IMR-90 (cell line): ENCODE measurements around the gene DUSP12. TPM values are rescaled to one million over a fixed set of nuclear protein-coding genes. Genes with fewer than 3 reads are reported as not detected.

Source experiments
- ATAC-seq: fragments of 200-7000 bp; cut with Tn5 transposase; 2 replicates; pipeline ENCODE4 v1.9.1; 2020; ENCODE audit warnings: low read depth, mild to moderate bottlenecking, moderate library complexity
- BruUV-seq: library from RNA; stranded (reverse); fragments of 400-500 nt; replicated peaks from 2 replicates; lab custom pipeline; 2021; lab: Mats Ljungman, UMichigan
- CTCF ChIA-PET: fragments of 300-600 bp; formaldehyde crosslinking; extraction: SDS; loops from one replicate; lab custom pipeline; 2021; ENCODE audit warnings: antibody characterized with exemption; lab: Yijun Ruan, JAX
- POLR2A ChIA-PET: fragments of 300-600 bp; sonication (Branson Sonifier 250); formaldehyde crosslinking; loops from one replicate; lab custom pipeline; 2022; ENCODE audit warnings: antibody characterized with exemption; ENCODE audit not compliant: unreplicated experiment; lab: Charles Lee
- DNase-seq: peaks from one replicate; pipeline ENCODE4 v3.0.0; 2013
- H2AFZ ChIP-seq: replicated peaks from 2 replicates; pipeline ENCODE3; 2013; ENCODE audit warnings: low read length, mild to moderate bottlenecking; ENCODE audit not compliant: poor library complexity
- H2AK5ac ChIP-seq: 2 replicates; pipeline ENCODE4 v1.6.1; 2013; ENCODE audit warnings: low read depth, low read length, inconsistent platforms
- H2AK9ac ChIP-seq: replicated peaks from 2 replicates; pipeline ENCODE3; 2013; ENCODE audit warnings: mild to moderate bottlenecking, low read depth, low read length, moderate library complexity; ENCODE audit not compliant: poor library complexity
- H2BK120ac ChIP-seq: 2 replicates; pipeline ENCODE4 v1.6.1; 2013; ENCODE audit warnings: low read depth, low read length, inconsistent platforms
- H2BK15ac ChIP-seq: 3 replicates; pipeline ENCODE4 v1.6.1; 2013; ENCODE audit warnings: low read depth, low read length, inconsistent platforms
- H2BK20ac ChIP-seq: 2 replicates; pipeline ENCODE4 v1.6.1; 2013; ENCODE audit warnings: low read depth, mild to moderate bottlenecking, inconsistent platforms, low read length, moderate library complexity
- H2BK5ac ChIP-seq: 2 replicates; pipeline ENCODE4 v1.6.1; 2013; ENCODE audit warnings: mild to moderate bottlenecking, low read depth, low read length, inconsistent platforms; ENCODE audit not compliant: poor library complexity, severe bottlenecking
- H3K14ac ChIP-seq: replicated peaks from 2 replicates; pipeline ENCODE4 v1.6.1; 2013; ENCODE audit warnings: low read depth, low read length, inconsistent platforms
- H3K18ac ChIP-seq: 2 replicates; pipeline ENCODE4 v1.6.1; 2013; ENCODE audit warnings: low read depth, low read length, control low read depth
- H3K23ac ChIP-seq: 2 replicates; pipeline ENCODE4 v1.6.1; 2013; ENCODE audit warnings: low read depth, low read length, inconsistent platforms
- H3K27ac ChIP-seq: 2 replicates; pipeline ENCODE4 v1.5.1; 2013; ENCODE audit warnings: mild to moderate bottlenecking, control low read depth, low read length; ENCODE audit not compliant: insufficient read depth
- H3K27me3 ChIP-seq: 2 replicates; pipeline ENCODE4 v1.6.1; 2013; ENCODE audit warnings: low read length; ENCODE audit not compliant: control insufficient read depth, insufficient read depth
- H3K36me3 ChIP-seq: 2 replicates; pipeline ENCODE4 v1.6.1; 2013; ENCODE audit warnings: low read length, mixed read lengths; ENCODE audit not compliant: control insufficient read depth, insufficient read depth
- H3K4ac ChIP-seq: 2 replicates; pipeline ENCODE4 v1.6.1; 2013; ENCODE audit warnings: low read depth, low read length, inconsistent platforms
- H3K4me1 ChIP-seq: 2 replicates; pipeline ENCODE4 v1.6.1; 2013; ENCODE audit warnings: low read length, mixed read lengths; ENCODE audit not compliant: control insufficient read depth, insufficient read depth
- H3K4me2 ChIP-seq: 2 replicates; pipeline ENCODE4 v1.6.1; 2013; ENCODE audit warnings: low read depth, mild to moderate bottlenecking, control low read depth, low read length, moderate library complexity
- H3K4me3 ChIP-seq: 2 replicates; pipeline ENCODE4 v1.5.1; 2013; ENCODE audit warnings: low read depth, mild to moderate bottlenecking, control low read depth, low read length, moderate library complexity; ENCODE audit not compliant: insufficient read depth
- H3K56ac ChIP-seq: 2 replicates; pipeline ENCODE4 v1.6.1; 2013; ENCODE audit warnings: low read length, inconsistent platforms; ENCODE audit not compliant: insufficient read depth; ENCODE audit errors: extremely low read depth
- H3K79me1 ChIP-seq, 2 experiments: 2 replicates each; pipeline ENCODE4 v1.6.1; 2013; ENCODE audit warnings: low read length in 2 of 2, inconsistent platforms in 1 of 2, low read depth in 1 of 2
- H3K9ac ChIP-seq: 2 replicates; pipeline ENCODE4 v1.6.1; 2013; ENCODE audit warnings: low read depth, low read length, control low read depth
- H3K9me1 ChIP-seq: 2 replicates; pipeline ENCODE4 v1.6.1; 2013; ENCODE audit warnings: low read length, inconsistent platforms; ENCODE audit not compliant: insufficient read depth
- H3K9me3 ChIP-seq: 2 replicates; pipeline ENCODE4 v1.6.1; 2013; ENCODE audit warnings: low read length; ENCODE audit not compliant: control insufficient read depth, insufficient read depth
- H4K20me1 ChIP-seq: 2 replicates; pipeline ENCODE4 v1.6.1; 2013; ENCODE audit warnings: low read length, inconsistent platforms; ENCODE audit not compliant: insufficient read depth
- H4K5ac ChIP-seq: 2 replicates; pipeline ENCODE4 v1.6.1; 2013; ENCODE audit warnings: mild to moderate bottlenecking, low read depth, low read length, control low read depth
- H4K8ac ChIP-seq, 2 experiments: 2 replicates each; pipeline ENCODE4 v1.6.1; 2013; ENCODE audit warnings: low read depth in 2 of 2, low read length in 2 of 2, control low read depth in 1 of 2, inconsistent platforms in 1 of 2
- H4K91ac ChIP-seq: 2 replicates; pipeline ENCODE4 v1.6.1; 2013; ENCODE audit warnings: low read depth, low read length, inconsistent platforms; ENCODE audit not compliant: insufficient read depth
- BHLHE40 ChIP-seq: fragments of 150-350 bp; IDR thresholded peaks from 2 replicates; pipeline ENCODE4 v1.6.1; 2016; ENCODE audit warnings: mild to moderate bottlenecking, low read depth, low read length
- CEBPB ChIP-seq: IDR thresholded peaks from 2 replicates; pipeline ENCODE4 v1.6.1; 2012; ENCODE audit warnings: low read depth, low read length, improper control_type of control experiment
- CHD1 ChIP-seq: IDR thresholded peaks from 2 replicates; pipeline ENCODE4 v1.6.1; 2012; ENCODE audit warnings: low read depth, low read length, improper control_type of control experiment
- CTCF ChIP-seq: conservative IDR thresholded peaks from 2 replicates; pipeline ENCODE4 v1.5.1; 2012; ENCODE audit warnings: mild to moderate bottlenecking, low read depth, low read length, improper control_type of control experiment
- ELK1 ChIP-seq: fragments of 150-350 bp; IDR thresholded peaks from 2 replicates; pipeline ENCODE4 v1.6.1; 2016; ENCODE audit warnings: low read depth, mild to moderate bottlenecking, low read length, moderate library complexity, borderline replicate concordance
- FOS ChIP-seq: fragments of 150-350 bp; IDR thresholded peaks from 2 replicates; pipeline ENCODE4 v1.6.1; 2016; ENCODE audit warnings: low read depth, low read length
- MAFK ChIP-seq: IDR thresholded peaks from 2 replicates; pipeline ENCODE4 v1.6.1; 2012; ENCODE audit warnings: low read depth, low read length, improper control_type of control experiment
- MAZ ChIP-seq: IDR thresholded peaks from 2 replicates; pipeline ENCODE4 v1.6.1; 2012; ENCODE audit warnings: low read depth, mild to moderate bottlenecking, low read length, improper control_type of control experiment, moderate library complexity, borderline replicate concordance
- MXI1 ChIP-seq: IDR thresholded peaks from 2 replicates; pipeline ENCODE4 v1.6.1; 2012; ENCODE audit warnings: low read depth, mild to moderate bottlenecking, low read length, moderate library complexity, borderline replicate concordance
- NFE2L2 ChIP-seq: fragments of 150-350 bp; IDR thresholded peaks from 2 replicates; pipeline ENCODE4 v1.6.1; 2016; ENCODE audit warnings: low read depth, mild to moderate bottlenecking, low read length
- POLR2A ChIP-seq: IDR thresholded peaks from 2 replicates; pipeline ENCODE4 v1.6.1; 2012; ENCODE audit warnings: mild to moderate bottlenecking, low read depth, low read length
- RAD21 ChIP-seq: IDR thresholded peaks from 2 replicates; pipeline ENCODE4 v1.6.1; 2012; ENCODE audit warnings: low read length, improper control_type of control experiment
- RCOR1 ChIP-seq: IDR thresholded peaks from 2 replicates; pipeline ENCODE4 v1.6.1; 2012; ENCODE audit warnings: mild to moderate bottlenecking, low read length, improper control_type of control experiment; ENCODE audit not compliant: insufficient replicate concordance
- RFX5 ChIP-seq: IDR thresholded peaks from 2 replicates; pipeline ENCODE4 v1.8.0; 2012; ENCODE audit warnings: low read depth, mild to moderate bottlenecking, low read length, moderate library complexity
- SMC3 ChIP-seq: fragments of 150-350 bp; IDR thresholded peaks from 2 replicates; pipeline ENCODE4 v1.6.1; 2016; ENCODE audit warnings: low read depth, mild to moderate bottlenecking, antibody characterized with exemption, low read length, moderate library complexity
- USF2 ChIP-seq: fragments of 150-350 bp; IDR thresholded peaks from 2 replicates; pipeline ENCODE4 v1.6.1; 2017; ENCODE audit warnings: mild to moderate bottlenecking, antibody characterized with exemption, low read length, low read depth
- WGBS, 2 experiments: methylation state at CpG; one replicate each; pipeline versions ENCODE4 v1.1.5 to v1.1.7; 2013; ENCODE audit warnings: missing lambda C conversion rate in 2 of 2; ENCODE audit not compliant: insufficient read length in 1 of 2; ENCODE audit errors: extremely low coverage in 2 of 2; 5-methylcytosine and 5-hydroxymethylcytosine counted together
- dilution Hi-C: fragments of 300-500 bp; cut with HindIII; formaldehyde crosslinking; loops from one replicate; pipeline ENCODE4 v1.14.3; 2018; ENCODE audit warnings: low sequenced_read_pairs; ENCODE audit not compliant: unreplicated experiment
- in situ Hi-C: fragments of 300-500 bp; cut with MboI; formaldehyde crosslinking; loops from 3 replicates; pipeline ENCODE4 v1.14.3; 2019; ENCODE audit warnings: low sequenced_read_pairs, inconsistent platforms, mixed read lengths
- intact Hi-C: fragments of 100-400 bp; cut with micrococcal nuclease; formaldehyde crosslinking; loops from 2 replicates; pipeline ENCODE4 v1.10.0; 2022
- polyA plus RNA-seq, 3 experiments: library from polyadenylated mRNA; depleted of rRNA; stranded (reverse); fragments of >200 nt; gene quantifications; 2 replicates each; pipeline ENCODE4 v1.2.3, GENCODE V29; 2012; ENCODE audit warnings: low replicate concordance in 1 of 3
- total RNA-seq: library from RNA; depleted of rRNA; stranded (reverse); fragments of >200 nt; gene quantifications from 2 replicates; pipeline ENCODE4 v1.2.3, GENCODE V29; 2012

The DUSP12 gene
- total and polyA plus RNA-seq, 2 of the 4 experiments (the other 2 are of a cell fraction), result 31.5 to 35.6 TPM

GRCh38 chr1:161784968-161785367 lies 35.4 kb downstream of the DUSP12 start:
- Histone ChIP-seq H2BK5ac (no peak overlapping the region), H3K9me1 (no peaks in the 10 kb centered on the region), H2AFZ (no peak overlapping the region), H3K9ac (no peak overlapping the region), H3K23ac (no peak overlapping the region), H3K4me1 (peaks cover 5% of the 10 kb centered on the region), H3K14ac (no peak overlapping the region), H3K4me3 (no peak overlapping the region), H2AK5ac (no peak overlapping the region), H2BK120ac (no peak overlapping the region), H3K27me3 (no peaks in the 10 kb centered on the region), H3K36me3 (peaks cover 7% of the 10 kb centered on the region; the same call in 1 of the 2 replicates), H3K9me3 (no peaks in the 10 kb centered on the region), H4K8ac (no peak overlapping the region), H3K4ac (no peak overlapping the region), H2AK9ac (no peak overlapping the region), H4K20me1 (no peaks in the 10 kb centered on the region), H2BK15ac (no peak overlapping the region), H3K56ac (no peak overlapping the region), H3K27ac (no peak overlapping the region), H4K91ac (no peak overlapping the region), H2BK20ac (no peak overlapping the region), H3K4me2 (no peak overlapping the region), H3K79me1 (peaks cover 6 to 7% of the 10 kb centered on the region in 2 experiments; a peak in 3 of 4 replicates), H3K18ac (no peak overlapping the region), H4K5ac (no peak overlapping the region)
- in situ Hi-C loops, result loop anchor here (5.0 to 25.0 kb wide), 3 partner anchors 252 to 602 kb away; partner anchors contain the start of genes C1orf226 and SPATA46
- TF ChIP-seq MAZ, result no peak
- TF ChIP-seq NFE2L2, result no peak
- no peak for TF ChIP-seq CTCF
- no peak for TF ChIP-seq MAFK
- TF ChIP-seq MXI1, result no peak
- TF ChIP-seq USF2, result no peak
- no peak for TF ChIP-seq RCOR1
- no peak for TF ChIP-seq RAD21
- no peak for TF ChIP-seq BHLHE40
- no peak for TF ChIP-seq POLR2A
- no peak for TF ChIP-seq FOS
- no peak for TF ChIP-seq ELK1
- TF ChIP-seq CEBPB, result no peak
- TF ChIP-seq RFX5, result no peak
- TF ChIP-seq SMC3, result no peak
- no peak for TF ChIP-seq CHD1
- DNase-seq, result no peak
- intact Hi-C loops, result no loop called here
- CTCF ChIA-PET, result interaction anchor here (1.5 kb wide), 1 partner anchor 252 kb away, joined by 4 read pairs; no protein-coding TSS in a partner anchor
- dilution Hi-C loops, result no loop called here
- no TSS peak for BruUV-seq
- POLR2A ChIA-PET, result no interaction called here
- WGBS, 2 experiments, result no CpG with 5 or more reads among the region's 1 CpG
- no peak for ATAC-seq
